Tongue (tissue), 2 donors: ENCODE data around the gene PLEKHF1. TPM values are rescaled to one million over a fixed set of nuclear protein-coding genes. Genes with fewer than 3 reads are reported as not detected.
"Not testable (repeated sequence)": the region's sequence is repeated elsewhere in the genome, so short reads cannot be mapped to it uniquely, and the experiment has no call there.

Source experiments
- DNase-seq: peaks from one replicate; pipeline ENCODE4 v3.0.0-alpha.2; 2015
- total RNA-seq: library from RNA; depleted of rRNA; stranded (reverse); fragments of >200 nt; gene quantifications from one replicate; pipeline ENCODE4 v1.2.3, GENCODE V29; 2014

The PLEKHF1 gene
- total RNA-seq = 52.9 TPM

DNA sequence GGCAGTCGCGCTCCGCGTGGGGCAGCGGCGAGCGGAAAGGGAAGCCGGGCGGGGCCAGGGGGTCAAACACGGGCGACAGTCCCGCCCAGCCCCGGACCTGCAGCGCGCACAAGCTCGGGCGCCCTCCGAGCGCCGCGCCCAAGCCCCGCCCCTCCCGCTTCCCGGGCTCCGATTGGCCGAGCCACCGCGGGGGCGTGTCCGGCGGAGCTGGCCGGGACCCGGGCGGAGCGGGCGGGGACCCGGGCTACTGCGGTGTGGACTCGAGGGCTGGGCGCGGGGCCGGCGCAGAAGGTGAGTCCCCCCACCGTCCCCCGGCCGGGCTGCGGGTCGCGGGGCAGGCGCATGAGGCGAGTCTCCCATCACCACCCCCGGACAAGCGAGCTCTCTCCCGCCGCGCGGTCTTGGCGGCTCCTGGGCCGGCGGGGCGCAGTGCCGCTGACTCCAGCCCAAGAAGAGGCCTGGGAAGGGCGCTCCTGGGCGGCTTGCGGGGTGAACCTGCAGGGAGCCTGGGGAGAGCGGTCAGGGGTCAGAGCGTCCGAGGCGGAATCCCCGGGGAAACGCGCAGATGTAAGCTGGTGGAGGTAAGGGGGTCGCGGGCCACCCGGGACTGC, at the start of gene PLEKHF1:
Gene PLEKHF1, plus strand, starts transcription at position 247 of the 611 bp plus-strand sequence. CDS start 8,379 bp downstream, outside the sequence.
- peak; percentile 90 for DNase-seq

DNA sequence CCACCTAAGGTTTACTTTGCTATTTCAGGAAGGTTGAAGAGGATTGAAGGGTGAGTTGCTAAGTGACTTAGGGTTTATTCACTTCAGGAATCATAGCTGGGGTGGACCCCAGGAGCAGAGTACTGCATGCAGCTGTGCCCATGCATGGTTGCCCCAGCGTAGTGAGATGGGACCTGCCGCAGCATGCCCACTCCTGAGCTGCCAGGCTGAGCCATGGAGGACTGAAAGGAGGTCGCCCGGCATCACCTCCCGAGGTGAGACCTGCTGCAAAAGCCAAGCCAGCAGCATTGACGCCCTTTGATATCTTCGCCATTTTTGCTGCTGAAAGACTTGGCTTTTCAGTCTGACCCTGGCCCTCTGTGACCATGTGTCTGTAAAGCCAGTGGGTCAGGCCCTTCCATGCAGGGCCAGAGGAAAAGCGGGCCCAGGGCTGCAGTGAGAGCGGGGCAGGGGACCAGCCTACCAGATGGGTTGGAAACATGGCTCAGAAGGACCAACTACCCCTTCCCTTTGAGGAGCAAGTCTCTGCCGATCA, 49.3 kb upstream of the PLEKHF1 start:
- no peak for DNase-seq

DNA sequence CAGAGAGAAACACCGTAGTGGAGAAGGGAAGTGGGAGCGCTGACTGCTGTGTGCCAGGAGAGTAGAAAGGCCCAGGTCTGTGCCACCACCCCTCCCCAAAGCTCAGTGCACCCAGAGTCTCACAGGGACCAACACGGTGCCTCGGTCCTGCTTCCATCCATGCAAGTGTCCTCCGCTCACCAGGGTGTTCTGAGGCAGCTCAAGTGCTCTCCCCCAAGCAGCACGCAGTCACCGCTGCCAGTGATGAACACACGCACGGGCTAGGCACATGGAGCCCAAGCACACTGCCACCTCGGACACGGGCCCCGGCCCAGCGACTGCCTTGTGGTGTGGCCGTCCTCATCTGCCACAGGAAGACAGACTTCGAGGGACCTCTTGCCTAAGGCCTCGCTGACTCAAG, 48.7 kb upstream of the PLEKHF1 start:
- DNase-seq = no peak

DNA sequence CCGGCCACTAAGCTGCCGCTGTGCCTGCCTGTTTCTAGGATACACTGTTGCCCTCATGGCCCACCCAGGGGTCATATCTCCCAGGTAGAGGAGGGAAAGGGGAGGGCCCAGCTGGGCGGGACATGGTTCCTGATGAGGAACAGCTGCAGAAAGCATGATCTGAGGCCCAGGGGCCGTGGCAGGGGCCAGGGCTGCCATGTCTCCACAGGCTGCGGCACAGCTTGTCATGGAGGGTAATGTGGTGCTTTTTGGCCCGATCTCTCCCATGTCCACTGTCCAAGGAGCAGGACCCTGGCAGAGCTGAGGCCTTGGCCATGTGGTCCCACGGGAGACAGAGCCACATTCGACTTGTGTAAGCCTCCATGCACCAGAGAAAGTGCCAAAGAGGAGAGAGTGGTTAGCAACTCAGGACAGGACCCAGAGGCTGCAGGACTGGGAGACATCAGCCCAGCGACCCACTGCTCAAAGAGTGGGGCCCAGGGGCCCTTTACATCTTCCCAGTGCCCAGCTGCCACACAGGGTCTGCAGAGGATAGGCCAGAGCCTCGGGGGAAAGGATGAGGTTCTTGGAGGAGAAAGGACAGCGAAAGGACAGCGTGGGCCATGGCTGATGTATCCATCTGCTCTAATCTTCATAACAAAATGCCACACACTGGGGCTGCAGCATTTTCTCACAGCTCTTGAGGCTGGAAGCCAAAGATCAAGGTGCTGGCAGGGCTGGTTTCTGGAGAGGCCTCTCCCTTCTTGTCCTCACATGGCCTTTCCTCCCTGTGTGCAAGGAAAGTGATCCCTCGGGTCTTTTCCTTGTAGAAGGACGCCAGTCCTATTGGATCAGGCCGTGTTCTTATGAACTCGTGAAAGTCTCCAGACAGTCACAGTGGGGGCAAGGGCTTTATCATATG, 47.6 kb upstream of the PLEKHF1 start:
- DNase-seq = no peak

GRCh38 chr19:29618434-29618833, 46.8 kb upstream of the PLEKHF1 start:
- DNase-seq = no peak

DNA sequence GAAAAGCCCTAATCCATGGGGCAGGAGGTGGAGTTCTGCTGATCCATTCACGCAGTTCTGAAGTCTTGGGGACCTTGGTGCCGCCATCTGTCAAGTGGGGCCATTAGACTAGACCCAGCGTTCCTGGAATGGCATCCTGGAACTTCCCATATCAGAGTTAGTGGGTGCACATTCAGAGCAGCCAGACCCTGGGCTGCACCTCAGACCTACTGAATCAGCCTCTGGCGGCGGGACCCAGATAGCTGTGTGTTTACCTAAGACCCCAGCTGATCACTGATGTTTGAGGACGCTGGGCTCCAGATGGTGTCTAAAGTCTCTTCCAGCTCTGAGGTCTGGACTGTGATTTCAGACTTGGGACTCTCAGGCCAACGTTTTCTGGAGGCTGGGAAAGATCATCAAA, 46.4 kb upstream of the PLEKHF1 start:
- no peak for DNase-seq

GRCh38 chr19:29620931-29621351, 44.3 kb upstream of the PLEKHF1 start:
- DNase-seq = no peak

GRCh38 chr19:29622166-29623070, 42.8 kb upstream of the PLEKHF1 start:
- no peak for DNase-seq

GRCh38 chr19:29623726-29624488, 41.4 kb upstream of the PLEKHF1 start:
- DNase-seq = no peak

- no peak for DNase-seq
Measured at GRCh38 chr19:29624489-29625185, 40.6 kb upstream of the PLEKHF1 start.

DNA sequence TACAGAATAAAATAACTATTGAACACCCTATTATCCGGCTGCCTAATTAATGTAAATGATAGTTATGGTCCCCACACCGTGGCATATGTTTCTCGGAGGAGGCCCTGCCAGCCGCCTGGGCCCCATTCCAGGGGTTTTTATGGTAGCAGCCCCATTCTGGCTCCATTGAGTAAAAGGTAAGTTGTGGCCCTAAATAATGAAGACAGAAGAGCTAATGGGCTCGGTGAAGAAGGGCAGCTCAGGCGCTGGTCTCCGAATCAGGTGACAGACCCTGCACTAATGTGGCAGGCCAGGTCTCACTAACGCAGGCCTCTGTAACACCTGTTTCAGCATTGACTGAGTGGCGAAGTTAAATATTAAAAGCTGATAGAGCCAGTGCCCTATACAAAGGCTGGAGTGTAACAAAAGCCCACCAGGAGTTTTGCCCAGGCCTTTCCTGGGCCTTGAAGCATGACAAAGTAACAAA, 40.0 kb upstream of the PLEKHF1 start:
- DNase-seq = no peak

- DNase-seq = no peak
Measured at GRCh38 chr19:29626386-29626785, 38.9 kb upstream of the PLEKHF1 start.

DNA sequence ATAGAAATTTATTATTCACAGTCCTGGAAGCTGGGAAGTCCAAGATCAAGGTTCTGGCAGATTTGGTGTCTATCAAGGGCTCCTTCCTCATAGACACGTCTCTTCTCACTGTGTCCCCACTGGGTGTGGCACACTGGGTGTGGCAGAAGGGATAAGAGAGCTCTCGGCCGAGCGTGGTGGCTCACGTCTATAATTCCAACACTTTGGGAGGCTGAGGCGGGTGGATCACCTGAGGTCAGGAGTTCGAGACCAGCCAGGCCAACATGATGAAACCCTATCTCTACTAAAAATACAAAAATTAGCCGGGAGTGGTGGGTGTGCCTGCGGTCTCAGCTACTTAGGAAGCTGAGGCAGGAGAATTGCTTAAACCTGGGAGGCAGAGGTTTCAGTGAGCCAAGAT, 38.4 kb upstream of the PLEKHF1 start:
- DNase-seq = not testable (repeated sequence)

- DNase-seq = no peak
Measured at GRCh38 chr19:29628661-29629385, 36.4 kb upstream of the PLEKHF1 start.

DNA sequence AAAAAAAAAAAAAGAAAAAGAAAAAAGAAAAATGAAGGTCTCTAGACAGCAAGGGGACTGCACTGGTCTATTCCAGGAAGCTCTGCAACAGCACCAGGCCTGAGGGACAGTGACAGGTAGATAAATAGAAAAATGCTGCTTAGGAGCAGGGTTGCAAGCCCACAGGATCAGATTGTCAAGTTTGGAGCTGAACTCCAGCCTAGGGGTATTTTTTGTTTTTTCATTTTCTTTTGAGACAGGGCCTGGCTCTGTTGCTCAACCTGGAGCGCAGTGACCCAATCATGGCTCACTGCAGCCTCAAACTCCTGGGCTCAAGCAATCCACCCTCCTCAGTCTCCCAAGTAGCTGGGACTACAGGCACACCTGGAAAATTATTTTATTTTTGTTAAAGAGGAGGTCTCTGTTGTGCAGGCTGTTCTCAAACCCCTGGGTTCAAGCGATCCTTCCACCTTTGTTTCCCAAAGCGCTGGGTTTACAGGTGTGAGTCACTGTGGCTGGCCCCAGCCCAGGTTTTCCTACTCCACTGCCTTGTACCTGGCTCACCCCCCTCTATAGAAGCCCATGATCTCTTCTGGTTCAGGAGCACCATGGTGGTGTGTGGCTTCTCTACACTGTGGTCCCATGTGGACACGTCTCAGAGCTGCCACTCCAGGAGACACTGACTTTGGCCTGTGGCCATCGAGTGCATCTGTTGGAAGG, 35.3 kb upstream of the PLEKHF1 start:
- DNase-seq = no peak

GRCh38 chr19:29630655-29631054, 34.6 kb upstream of the PLEKHF1 start:
- DNase-seq = peak; percentile 12

DNA sequence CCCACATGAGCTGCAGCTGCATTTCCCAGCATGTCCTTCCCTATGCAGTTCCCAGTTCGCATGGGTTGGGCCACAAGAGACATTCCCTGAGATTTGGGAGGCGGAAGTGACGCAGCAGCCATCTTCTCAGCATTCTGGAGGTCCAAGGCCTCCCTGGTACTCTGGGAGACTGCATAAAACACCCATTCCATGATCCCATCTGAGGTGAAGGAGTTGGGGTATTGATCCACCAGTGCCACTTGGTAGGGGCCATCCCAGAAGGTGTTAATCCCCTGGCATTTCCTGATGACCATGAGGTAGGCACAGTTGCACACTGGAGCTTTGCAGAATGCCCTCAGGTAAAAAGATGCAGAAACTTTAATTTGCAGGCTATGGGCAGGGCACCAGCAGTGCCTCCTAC, 33.8 kb upstream of the PLEKHF1 start:
- DNase-seq = no peak

DNA sequence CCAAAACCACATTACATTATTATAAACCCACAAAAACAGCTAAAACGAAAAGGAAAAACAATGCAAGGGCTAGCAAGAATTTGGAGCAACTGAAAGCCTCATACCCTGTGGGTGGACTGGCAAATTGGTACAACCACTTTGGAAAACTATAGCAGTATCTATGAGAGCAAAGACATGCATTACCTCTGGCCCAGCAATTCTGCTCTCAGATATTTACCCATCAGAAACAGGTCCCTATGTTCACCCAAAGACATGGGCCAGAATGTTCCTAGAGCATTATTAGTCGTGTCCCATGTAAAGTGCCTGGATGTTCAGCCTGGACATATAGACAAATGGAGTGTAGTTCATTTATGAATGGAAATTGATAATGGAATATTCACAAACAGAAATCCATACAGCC, 31.3 kb upstream of the PLEKHF1 start:
- no peak for DNase-seq

DNA sequence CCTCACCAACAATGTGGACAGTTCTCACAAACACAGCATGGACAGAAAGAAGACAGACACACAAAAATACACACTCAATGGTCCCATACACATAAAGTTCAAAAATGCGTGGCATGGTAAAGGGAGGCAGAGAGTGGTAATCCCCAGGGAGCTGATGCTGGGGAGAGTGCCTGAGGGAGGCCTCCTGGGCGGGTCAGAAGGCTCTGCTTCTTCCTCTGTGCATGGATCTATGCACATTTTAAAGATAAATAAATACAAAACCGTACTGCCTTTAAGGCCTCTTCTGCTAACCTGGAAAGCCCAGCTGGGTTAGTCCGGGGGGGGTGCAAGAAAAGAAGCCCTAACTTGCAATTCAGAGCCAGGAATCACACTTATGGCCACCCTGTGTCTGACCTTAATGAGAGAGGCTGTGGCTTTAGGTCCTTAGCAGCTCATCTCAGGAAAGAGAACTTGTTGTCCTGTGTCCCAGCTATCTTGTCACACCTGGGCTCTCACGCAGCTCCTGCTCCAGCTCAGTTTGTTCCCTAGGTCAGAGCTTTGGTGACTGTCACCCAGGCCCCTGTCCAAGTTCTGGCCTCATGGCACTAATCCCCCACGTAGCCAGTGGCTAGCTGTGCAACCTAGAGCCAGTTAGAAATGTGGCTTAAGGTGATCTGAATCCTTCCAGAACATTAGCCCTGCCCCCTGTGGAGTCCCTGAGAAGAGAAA, 30.7 kb upstream of the PLEKHF1 start:
- no peak for DNase-seq
